ENCODE results near the gene FGF12.

DNA sequence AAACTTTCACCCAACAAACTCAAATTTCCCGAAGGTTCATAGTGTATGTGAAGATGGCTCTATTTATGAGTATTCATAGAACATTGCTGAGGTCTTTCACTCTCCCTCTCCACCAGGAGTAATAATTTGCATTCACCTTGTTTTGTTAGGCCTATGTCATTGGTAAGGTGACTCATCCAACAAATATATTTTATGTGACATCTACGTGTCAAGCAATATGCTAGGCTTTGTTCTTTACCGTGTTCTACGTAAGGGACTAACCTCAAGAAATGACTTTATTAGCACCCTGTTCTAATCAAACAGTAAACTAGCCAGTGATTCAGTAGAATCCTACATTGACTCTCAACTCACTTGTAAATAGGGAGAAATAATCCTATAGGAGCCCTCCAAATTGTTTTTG, 334.4 kb downstream of the FGF12 start:
- TF ChIP-seq, protein P1, sequence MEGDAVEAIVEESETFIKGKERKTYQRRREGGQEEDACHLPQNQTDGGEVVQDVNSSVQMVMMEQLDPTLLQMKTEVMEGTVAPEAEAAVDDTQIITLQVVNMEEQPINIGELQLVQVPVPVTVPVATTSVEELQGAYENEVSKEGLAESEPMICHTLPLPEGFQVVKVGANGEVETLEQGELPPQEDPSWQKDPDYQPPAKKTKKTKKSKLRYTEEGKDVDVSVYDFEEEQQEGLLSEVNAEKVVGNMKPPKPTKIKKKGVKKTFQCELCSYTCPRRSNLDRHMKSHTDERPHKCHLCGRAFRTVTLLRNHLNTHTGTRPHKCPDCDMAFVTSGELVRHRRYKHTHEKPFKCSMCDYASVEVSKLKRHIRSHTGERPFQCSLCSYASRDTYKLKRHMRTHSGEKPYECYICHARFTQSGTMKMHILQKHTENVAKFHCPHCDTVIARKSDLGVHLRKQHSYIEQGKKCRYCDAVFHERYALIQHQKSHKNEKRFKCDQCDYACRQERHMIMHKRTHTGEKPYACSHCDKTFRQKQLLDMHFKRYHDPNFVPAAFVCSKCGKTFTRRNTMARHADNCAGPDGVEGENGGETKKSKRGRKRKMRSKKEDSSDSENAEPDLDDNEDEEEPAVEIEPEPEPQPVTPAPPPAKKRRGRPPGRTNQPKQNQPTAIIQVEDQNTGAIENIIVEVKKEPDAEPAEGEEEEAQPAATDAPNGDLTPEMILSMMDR (IDR thresholded peaks at IDR 0.05 in 2 of 3, conservative IDR thresholded peaks at IDR 0.05 in 1 of 3; ENCODE audit: borderline replicate concordance in 1 of 3, insufficient read depth in 1 of 3, low read depth in 2 of 3, low read length in 2 of 3), result no peak
- TF ChIP-seq, protein P2, sequence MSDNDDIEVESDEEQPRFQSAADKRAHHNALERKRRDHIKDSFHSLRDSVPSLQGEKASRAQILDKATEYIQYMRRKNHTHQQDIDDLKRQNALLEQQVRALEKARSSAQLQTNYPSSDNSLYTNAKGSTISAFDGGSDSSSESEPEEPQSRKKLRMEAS (IDR thresholded peaks at IDR 0.05), result no peak
- TF ChIP-seq POLR2AphosphoS5 (IDR thresholded peaks at IDR 0.05; ENCODE audit: low read depth, low read length) (no peak), POLR2A (IDR thresholded peaks at IDR 0.05; ENCODE audit: borderline replicate concordance, extremely low read depth, insufficient read depth, insufficient read length) (no peak), TCF7L2 (IDR thresholded peaks at IDR 0.05; ENCODE audit: borderline replicate concordance, extremely low read depth, insufficient read depth, insufficient read length) (no peak), SRF (IDR thresholded peaks at IDR 0.05; ENCODE audit: low read depth) (no peak), EZH2phosphoT487 (IDR thresholded peaks at IDR 0.05; ENCODE audit: borderline replicate concordance) (no peak), EZH2 (IDR thresholded peaks at IDR 0.05) (no peak), CBX3 (IDR thresholded peaks at IDR 0.05; ENCODE audit: low read depth) (no peak)
- TF ChIP-seq, protein P3, sequence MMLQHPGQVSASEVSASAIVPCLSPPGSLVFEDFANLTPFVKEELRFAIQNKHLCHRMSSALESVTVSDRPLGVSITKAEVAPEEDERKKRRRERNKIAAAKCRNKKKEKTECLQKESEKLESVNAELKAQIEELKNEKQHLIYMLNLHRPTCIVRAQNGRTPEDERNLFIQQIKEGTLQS (IDR thresholded peaks at IDR 0.05), result no peak
- TF ChIP-seq, protein P4, sequence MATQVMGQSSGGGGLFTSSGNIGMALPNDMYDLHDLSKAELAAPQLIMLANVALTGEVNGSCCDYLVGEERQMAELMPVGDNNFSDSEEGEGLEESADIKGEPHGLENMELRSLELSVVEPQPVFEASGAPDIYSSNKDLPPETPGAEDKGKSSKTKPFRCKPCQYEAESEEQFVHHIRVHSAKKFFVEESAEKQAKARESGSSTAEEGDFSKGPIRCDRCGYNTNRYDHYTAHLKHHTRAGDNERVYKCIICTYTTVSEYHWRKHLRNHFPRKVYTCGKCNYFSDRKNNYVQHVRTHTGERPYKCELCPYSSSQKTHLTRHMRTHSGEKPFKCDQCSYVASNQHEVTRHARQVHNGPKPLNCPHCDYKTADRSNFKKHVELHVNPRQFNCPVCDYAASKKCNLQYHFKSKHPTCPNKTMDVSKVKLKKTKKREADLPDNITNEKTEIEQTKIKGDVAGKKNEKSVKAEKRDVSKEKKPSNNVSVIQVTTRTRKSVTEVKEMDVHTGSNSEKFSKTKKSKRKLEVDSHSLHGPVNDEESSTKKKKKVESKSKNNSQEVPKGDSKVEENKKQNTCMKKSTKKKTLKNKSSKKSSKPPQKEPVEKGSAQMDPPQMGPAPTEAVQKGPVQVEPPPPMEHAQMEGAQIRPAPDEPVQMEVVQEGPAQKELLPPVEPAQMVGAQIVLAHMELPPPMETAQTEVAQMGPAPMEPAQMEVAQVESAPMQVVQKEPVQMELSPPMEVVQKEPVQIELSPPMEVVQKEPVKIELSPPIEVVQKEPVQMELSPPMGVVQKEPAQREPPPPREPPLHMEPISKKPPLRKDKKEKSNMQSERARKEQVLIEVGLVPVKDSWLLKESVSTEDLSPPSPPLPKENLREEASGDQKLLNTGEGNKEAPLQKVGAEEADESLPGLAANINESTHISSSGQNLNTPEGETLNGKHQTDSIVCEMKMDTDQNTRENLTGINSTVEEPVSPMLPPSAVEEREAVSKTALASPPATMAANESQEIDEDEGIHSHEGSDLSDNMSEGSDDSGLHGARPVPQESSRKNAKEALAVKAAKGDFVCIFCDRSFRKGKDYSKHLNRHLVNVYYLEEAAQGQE (IDR thresholded peaks at IDR 0.05; ENCODE audit: low read depth), result no peak
- TF ChIP-seq, protein P5, sequence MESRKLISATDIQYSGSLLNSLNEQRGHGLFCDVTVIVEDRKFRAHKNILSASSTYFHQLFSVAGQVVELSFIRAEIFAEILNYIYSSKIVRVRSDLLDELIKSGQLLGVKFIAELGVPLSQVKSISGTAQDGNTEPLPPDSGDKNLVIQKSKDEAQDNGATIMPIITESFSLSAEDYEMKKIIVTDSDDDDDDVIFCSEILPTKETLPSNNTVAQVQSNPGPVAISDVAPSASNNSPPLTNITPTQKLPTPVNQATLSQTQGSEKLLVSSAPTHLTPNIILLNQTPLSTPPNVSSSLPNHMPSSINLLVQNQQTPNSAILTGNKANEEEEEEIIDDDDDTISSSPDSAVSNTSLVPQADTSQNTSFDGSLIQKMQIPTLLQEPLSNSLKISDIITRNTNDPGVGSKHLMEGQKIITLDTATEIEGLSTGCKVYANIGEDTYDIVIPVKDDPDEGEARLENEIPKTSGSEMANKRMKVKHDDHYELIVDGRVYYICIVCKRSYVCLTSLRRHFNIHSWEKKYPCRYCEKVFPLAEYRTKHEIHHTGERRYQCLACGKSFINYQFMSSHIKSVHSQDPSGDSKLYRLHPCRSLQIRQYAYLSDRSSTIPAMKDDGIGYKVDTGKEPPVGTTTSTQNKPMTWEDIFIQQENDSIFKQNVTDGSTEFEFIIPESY (IDR thresholded peaks at IDR 0.05; ENCODE audit: extremely low read depth, insufficient replicate concordance, low read length), result no peak
